CD4-positive, alpha-beta T cell treated with Interleukin-12 subunit alpha and Interleukin-12 subunit beta, for 1 hour (primary cell): ENCODE data around the gene SPOP.

ENCODE experiments used
- DNase-seq: peaks from one replicate; pipeline ENCODE4 v3.0.0-alpha.2; 2020

SPOP gene

DNA sequence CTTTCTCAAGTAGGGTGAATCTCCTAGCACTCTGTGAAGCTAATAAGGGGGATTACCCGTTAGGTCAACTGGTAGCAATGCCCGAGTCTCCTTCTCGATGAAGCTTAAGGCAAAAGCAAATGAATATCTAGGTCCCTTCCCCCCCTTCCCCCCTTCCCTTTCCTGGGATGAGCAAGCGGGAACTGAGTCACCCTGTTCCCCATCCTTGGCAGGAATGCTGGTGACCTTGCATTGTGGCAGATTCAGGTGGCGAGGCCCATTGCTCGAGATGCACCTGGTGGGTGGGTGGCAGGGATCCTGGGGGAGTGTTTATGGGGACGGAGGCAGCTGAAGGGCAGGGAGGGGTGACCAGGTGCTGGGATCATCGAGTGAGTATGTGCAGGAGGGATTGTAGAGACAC is 95.1 kb downstream of the SPOP start:
- no peak for DNase-seq

DNA sequence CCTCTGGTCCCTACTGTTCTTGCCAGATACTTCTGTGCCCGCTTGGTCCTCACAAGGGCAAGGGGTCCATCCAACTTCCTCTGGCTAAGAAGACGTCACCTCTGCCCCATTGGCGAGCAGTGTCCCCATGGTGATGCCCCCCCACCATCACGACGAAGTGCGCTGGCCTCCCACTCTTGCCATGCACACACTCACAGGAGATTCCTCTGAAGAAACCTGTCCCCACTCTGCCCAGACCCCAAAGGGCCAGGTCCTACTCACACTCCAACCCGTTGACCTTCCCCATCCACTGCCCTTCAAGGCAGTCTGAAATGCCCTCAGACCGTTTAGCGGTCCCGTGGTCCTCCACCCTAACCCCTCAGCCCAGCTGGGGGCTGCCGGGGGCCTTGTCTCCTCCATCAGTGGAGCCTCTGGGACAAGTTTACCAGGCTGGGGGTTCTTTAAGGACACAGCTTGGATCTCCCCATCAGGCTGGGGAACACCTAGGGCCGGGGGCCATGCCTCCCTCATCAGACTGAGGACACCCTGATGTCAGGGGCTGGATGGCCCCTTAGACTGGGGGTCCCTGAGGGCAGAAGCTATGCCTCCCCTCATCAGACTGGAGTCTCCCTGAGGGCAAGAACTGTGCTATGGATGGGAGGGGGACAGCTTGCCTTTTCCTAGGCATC is 95.7 kb downstream of the SPOP start:
- DNase-seq: no peak

DNA sequence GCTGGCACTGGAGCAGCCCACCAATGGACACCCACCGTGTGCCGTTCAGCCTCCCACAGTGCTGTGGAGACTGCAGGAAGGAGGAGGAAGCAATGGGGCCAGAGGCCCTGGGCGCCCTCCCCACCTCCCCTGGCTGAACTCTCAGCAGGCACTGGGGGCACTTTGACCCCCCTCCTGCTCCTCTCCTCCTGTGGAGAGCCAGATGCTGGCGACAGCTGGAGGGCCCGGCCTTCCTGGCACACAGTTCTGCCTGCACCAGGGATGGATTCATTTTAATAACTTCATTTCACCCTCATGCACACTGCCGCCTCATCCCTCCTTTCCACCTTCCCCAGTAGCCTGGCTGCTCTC is 96.3 kb downstream of the SPOP start:
- no peak for DNase-seq

DNA sequence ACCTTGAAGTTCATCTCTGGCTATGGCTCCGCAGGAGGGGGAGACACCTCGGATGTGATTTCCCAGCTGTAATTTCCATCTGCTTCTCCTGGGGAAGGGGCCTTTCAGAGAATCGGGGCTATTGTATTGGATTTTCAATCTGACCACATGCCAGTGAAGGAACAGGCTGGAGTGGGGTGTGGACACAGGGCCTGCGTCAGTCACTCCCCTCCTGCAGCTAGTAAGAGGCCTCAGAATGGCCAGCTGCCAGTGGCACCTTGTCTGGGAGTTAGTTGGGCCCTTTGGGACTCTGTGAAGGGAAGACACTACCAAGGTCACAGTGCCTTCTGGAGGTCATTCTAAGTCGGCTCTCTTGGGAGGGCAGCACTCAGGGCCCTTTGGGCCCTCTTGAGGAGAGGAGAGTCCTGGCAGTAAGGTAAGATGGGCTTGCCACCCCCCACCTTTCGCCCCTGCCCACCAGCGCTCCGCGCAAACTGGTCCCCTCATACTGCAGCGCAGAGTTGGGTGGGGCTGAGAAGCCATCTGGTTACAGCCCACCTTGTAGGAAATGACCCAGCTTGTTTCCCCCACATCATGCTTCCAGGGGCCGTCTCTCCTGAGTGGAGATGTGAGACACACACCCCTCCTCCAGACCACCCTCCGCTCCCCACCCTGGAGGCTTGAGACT is 96.8 kb downstream of the SPOP start:
- no peak for DNase-seq

DNA sequence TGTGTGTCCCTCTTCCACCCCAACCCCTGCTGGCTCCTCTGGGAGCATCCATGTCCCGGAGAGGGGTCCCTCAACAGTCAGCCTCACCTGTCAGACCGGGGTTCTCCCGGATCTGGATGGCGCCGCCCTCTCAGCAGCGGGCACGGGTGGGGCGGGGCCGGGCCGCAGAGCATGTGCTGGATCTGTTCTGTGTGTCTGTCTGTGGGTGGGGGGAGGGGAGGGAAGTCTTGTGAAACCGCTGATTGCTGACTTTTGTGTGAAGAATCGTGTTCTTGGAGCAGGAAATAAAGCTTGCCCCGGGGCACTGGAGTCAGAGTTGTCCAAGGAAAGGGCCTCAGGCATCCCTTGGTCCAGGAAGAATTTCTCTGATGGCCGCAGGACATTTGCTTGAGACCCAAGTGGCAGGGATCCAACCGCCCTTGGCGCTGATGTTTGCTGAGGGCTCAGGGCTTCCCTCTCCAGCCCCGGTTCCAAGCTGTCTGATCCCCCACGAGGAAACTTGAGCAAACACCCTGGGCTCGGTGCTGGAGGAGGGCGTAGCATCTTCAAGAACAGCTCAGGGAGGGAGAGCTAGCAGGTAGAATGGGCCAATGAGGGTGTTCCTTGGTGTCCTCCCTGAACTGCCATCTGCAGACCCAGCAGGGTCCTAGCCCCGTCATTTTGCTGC is 97.7 kb downstream of the SPOP start:
- no peak for DNase-seq

DNA sequence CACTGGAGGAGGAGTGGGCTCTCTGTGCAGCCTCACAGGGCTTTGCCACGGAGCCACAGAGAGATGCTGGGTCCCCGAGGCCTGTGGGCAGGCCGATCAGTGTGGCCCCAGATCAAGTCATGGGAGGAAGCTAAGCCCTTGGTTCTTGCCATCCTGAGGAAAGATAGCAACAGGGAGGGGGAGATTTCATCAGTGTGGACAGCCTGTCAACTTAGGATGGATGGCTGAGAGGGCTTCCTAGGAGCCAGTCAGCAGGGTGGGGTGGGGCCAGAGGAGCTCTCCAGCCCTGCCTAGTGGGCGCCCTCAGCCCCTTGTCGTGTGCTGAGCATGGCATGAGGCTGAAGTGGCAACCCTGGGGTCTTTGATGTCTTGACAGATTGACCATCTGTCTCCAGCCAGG is 98.4 kb downstream of the SPOP start:
- DNase-seq: no peak

DNA sequence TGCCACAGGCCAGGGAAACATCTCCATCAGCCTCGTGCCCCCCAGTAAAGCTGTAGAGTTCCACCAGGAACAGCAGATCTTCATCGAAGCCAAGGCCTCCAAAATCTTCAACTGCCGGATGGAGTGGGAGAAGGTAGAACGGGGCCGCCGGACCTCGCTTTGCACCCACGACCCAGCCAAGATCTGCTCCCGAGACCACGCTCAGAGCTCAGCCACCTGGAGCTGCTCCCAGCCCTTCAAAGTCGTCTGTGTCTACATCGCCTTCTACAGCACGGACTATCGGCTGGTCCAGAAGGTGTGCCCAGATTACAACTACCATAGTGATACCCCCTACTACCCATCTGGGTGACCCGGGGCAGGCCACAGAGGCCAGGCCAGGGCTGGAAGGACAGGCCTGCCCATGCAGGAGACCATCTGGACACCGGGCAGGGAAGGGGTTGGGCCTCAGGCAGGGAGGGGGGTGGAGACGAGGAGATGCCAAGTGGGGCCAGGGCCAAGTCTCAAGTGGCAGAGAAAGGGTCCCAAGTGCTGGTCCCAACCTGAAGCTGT is 98.9 kb downstream of the SPOP start:
- DNase-seq: no peak

DNA sequence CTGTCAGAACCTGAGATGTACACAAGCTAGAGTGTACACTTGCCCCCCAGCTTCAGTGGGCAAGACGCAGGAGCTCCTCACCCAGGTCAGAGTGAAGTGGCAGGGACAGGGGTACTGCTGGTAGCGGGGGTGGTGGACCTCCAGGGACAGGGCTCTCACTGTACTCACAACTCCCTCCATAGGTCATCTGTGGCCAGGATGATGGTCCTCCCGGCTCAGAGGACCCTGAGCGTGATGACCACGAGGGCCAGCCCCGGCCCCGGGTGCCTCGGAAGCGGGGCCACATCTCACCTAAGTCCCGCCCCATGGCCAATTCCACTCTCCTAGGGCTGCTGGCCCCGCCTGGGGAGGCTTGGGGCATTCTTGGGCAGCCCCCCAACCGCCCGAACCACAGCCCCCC is 99.5 kb downstream of the SPOP start:
- DNase-seq: no peak

DNA sequence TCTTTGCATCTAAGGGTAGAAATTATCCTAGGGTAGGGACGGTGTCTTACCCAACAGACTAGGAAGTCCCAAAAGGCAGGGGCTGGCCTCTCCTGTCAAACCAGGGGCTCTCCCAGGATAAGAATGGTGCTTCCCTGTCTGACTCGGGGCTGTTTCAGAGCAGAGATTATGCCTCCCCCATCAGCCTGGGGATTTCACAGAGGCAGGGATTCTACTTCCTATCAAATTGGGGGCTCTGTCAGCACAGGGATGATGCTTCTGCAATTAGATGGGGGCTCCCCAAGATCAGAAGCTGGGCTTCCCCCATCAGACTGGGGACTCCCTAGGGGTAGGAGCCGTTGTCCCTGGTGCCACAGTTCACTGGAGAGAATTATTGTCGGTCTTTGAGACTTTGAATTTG is 99.9 kb downstream of the SPOP start:
- DNase-seq: no peak

DNA sequence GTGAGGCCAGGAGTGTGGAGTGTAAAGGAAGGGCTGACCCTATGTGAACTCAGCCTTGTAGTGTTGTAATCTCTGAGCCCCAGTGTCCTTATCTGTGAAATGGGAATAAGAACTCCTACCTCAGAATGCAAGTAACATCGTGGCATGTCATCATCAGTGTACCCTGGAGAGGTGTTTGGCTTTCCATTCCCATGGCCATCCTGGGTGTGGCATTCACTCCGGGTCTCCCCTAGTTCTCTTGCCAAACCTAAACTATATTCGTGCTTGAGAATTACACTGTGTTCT is 100.3 kb downstream of the SPOP start:
- no peak for DNase-seq

DNA sequence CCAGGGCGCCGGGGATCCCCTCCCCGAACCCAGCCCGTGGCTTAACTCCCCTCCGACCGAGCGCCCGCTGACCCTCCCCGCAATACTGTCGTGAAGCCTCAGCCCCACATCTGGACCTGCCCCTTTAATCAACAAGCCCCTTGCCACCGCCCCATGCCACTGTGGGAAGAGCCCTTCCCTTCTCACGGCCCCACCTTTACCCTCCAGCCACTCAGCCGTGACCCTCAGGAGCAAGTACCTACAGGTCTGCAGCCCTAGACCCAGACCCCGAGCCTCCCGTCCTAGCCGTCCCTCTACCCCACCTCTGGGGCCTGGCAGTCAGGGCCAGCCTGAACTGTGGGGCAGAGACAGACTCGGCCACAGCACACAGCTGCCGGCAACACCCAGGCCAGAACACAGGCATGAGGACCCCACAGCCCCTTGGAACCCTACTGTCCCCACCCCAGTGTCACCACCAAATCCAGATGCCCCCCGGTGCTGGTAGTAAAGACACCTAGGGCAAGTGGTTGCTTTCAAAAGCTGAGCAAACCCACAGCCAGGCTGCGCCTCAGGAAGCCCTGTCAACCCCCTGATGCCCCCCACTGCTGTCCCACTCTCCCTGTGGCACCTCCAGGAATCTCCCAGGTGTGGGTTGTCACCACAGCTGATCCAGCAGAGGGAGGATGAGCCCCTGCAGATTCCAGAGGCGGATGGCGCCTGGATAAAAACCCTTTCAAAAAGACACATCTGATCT is 100.8 kb downstream of the SPOP start:
- DNase-seq: no peak

DNA sequence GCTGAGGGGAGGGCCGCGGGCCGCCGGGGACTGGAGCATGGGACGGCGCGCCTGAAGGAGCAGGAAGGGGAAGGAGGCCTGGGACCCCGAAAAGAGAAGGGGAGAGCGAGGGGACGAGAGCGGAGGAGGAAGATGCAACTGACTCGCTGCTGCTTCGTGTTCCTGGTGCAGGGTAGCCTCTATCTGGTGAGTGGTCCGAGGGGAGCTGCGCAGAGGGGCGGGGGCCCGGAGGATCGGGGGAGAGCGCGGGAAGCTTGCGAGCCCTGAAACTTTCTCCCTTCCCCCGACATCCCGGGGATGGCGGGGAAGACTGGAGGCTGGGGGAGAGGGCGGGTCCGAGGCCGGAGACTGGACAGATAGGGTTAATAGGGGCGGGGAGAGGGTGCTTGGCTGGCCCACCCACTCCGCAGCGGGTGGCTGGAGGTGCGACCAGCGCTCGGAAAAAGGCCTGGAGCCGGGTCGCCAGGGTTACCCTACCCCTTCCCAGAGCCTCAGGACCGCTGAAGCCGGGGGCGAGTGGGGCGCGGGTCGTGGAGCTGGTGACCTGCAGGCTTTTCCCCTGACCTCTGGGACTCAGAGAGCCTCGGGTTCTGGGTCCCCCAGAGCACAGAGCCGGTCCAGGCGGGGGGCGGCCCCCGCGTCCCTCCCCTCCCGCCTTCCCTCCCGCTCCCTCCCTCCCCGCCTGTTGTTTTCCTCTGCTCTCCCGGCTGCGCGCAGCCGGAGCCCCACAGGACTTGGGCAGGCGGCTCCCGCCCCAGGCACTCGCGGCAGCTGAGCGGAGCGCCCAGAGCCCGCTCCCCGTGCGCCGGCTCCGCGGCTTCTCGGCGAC is 101.6 kb downstream of the SPOP start:
- no peak for DNase-seq

DNA sequence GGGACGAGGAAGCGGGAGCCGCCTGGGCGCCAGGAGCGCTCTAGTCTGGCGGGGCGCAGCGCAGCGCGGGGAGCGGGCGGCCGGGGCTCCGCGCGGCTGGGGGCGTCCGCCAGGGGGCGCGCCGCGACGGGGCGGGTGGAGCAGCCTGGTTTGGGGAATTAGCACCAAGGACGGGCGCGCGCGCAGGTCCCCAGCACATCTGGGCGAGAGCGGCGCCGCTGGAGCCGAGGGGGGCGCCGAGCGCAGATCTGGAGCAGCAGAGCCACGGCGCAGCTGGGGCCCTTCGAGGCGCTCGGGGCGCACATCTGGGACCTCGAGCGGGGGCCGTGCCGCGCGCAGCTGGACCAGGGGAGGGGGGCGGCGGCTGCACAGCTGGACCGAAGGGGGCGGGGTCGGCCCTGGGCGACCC is 102.2 kb downstream of the SPOP start, which contains the start of gene NXPH3:
NXPH3 (plus strand) TSS at position 193 of the 409 bp plus-strand sequence. CDS start 349 bp downstream, outside the sequence.
- peak; percentile 73 for DNase-seq

DNA sequence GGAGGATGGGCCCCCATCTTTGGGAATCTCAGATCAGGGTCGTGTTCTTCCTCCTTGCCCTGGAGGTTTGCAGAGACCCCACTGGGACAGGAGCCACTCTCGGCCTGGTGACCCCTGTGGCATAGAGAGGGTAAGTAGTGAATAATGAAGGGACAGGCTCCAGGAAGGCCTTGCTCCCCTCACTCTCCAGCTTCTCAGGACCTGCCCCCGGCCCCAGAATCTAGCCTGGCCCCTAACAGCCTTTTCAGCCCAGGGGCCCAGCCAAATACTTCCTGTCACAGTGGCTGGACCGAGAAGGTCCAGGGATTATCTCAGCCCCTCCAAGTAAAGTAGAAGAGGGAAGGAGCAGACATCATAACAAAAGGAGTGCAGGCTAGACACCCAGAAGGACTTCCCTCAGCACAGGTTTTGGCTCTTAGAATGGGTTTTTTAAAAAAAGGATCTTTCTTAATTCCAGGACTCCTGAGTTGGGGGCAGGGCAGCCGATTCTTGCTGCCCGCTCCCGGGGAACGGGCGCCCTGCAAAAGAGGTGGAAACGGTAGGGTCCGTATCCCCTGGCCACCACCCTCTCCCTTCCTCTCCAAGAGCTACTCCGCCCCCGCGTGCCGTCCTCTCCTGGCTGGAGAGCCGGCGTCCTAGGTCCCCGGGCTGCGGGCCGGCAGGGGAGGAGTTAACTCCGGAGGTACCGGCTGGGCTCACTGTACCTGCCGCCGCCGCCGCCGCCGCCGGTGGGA is 102.8 kb downstream of the SPOP start:
- DNase-seq: no peak

DNA sequence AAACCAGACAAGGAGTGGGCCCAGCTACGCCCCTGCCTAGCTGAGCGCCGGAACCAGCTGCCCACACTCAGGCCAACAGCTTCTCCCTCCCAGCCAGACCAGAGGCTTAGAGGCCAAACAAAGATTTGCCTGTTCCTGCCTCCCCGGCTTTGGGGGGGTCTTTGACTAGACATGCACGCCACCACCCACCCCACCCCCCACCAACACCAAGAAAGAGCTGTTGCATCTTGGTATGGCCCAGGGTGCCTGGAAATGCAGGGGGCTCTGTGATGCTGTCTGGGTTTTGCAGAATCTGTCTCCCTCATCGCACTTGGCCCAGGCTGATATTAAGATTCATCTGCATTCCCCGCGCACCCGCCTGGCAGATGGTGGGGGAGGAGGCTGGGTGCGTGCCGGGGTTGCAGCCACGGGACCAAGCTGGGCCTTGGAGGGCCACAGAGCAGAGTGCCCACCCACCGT is 103.5 kb downstream of the SPOP start:
- DNase-seq: no peak

DNA sequence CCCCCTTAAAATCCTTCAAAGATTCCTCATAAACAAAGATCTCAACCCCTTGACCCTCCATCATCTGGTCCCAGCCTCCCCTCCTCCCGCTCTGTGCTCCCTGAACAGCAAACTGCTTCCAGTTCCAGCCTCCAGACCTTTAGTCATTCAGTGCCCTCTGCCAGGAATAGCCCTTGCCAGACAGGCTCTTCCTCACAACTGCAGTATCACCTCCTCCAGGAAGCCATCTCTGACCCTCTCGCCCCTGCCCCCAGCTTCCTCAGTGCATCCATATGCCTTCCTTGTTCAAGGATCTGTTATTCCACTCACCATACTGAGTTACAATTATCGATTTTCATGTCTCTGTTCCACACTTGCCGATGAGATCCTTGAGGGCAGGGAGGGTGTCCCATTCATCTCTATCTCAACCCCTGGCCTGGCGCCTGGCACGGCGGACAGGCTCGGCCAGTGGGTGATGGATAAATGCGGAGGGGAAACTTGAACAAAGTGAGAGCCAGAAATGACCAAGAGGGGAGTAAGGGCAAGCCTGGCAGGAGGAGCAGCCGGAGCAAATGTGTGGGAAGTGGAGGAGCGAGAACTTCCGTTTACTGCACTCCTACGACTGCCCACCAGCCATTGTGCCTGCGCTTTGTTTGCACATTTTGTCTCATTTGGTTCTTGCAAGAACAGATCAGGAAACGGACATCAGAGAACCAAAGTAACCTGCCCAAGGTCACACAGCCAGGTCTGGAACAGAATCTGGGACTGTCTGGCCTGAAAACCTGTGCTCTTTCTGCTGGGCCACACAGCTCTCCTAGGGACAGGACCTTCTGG is 104.2 kb downstream of the SPOP start:
- no peak for DNase-seq

DNA sequence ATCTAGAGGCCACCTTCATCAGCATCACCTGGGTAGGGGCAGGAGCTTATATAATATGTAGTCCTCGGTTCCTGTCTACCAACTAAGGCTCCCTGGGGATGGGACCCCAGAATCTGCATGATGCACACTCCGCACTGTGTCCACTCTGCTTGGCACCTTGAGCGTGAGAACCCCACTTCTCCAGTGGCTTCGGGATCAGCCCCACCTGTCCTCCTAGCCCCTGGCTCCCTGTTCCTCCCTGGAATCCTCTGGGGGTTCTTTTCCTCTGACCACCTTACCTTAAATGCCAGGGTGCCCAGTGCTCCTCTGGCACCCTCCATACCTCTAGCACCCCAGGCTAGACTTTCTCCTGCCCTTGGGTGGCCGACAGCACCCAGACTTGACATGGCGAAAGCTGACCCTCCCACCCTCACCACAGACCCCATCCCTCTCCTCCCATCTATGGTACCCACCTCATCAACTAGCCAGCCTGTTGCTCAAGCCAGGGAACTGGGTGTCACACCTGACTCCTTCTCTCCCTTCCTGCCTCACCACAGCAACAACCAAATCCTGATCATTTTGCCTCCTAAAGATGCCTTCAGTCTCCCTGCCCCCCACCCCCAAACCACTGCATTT is 105.0 kb downstream of the SPOP start:
- DNase-seq: no peak

DNA sequence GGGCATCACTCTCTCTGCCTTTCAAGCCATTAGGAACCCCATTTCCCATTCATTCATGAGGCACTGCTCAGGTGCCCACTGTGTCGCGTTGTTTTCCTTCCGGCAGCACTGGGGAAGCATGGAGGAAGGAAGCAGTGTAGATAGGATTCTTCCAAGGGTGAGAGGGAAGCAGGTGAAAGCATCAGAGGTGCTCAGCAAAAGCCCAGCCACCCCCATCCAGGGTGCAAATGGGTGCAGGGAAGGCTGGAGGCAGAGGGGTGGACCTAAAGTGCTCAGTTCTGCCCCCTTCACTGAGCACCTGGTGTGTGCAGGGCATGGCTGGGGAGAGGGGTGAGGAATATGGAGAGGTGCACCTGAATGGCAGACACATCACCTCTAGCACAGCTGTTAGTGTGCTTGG is 105.7 kb downstream of the SPOP start:
- DNase-seq: no peak

DNA sequence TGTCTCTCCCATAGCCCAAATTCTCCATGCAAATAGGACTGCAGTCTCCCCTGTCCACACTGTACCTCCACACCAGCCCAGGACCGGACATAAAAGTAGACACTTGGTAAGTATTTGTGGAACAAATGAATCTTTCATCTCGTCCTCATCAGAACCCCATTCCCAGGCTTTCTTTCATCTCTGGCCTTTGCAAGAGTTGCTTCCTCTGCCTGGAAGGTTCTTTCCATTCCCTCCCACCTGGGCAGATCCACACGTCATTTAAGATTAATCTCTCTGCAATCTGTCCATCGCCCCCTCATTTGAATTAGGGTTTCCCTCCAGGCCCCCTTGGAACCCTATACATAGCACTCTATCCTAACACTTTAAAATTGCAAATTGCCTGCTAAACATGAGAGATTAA is 106.1 kb downstream of the SPOP start:
- no peak for DNase-seq

DNA sequence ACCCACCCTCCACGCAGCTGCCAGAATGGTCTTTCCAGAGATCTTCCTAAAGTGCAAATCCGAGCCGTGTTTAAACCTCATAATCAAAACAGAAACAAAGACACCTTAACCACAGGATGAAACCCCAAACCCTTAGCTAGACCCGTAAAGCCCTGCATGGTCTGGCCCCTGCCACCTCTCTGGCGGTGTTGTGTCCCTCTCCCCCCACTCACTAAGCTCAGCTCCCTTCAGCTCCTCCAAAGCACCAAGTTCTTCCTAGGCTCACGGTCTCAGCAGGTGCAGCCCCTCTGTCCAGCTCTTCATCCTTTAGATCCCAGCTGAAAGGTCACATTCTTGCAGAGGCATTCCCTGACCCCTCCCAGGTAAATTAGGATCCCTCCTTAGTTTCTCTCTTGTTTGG is 106.6 kb downstream of the SPOP start:
- DNase-seq: no peak
